Panc1 (cell line): ENCODE data around the gene CCBE1.

Experiments used
- POLR2AphosphoS5 ChIP-seq: IDR thresholded peaks from 2 replicates; pipeline ENCODE4 v1.6.1; 2012; ENCODE audit warnings: mild to moderate bottlenecking, low read depth, low read length, moderate library complexity
- SIN3A ChIP-seq: IDR thresholded peaks from 2 replicates; pipeline ENCODE4 v1.6.1; 2012; ENCODE audit warnings: low read depth, mild to moderate bottlenecking, low read length, moderate library complexity, borderline replicate concordance; ENCODE audit not compliant: insufficient read depth
- TF ChIP-seq, protein P1 (sequence below): fragments of 450-650 bp; IDR thresholded peaks from 2 replicates; pipeline ENCODE4 v1.5.1; 2017; ENCODE audit warnings: mild to moderate bottlenecking
- TF ChIP-seq, protein P2 (sequence below), 2 experiments: IDR thresholded peaks; 2 replicates each; pipeline ENCODE4 v1.6.1; 2011 to 2012; ENCODE audit warnings: low read depth in 2 of 2, control low read depth in 1 of 2, low read length in 1 of 2, mild to moderate bottlenecking in 1 of 2, moderate library complexity in 1 of 2; ENCODE audit not compliant: insufficient read depth in 1 of 2

DNA sequence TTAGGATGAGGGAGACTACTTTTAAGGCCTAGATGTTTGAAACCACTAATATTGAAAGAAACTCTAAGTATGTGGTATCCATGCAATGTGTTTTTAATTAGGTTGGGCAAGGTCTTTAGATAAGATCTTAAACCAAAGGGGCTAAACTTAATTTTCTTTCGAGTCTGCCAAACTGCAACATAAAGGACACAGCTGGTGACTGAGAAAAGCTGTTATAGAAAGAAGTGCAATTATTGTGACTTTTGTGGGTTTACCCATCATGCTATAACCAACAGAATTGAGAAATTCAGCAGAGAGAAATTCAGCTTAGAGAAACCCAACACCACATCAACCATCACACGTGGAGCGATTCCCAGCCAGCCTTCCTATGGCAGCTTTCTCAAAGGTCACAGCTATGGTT is 218.6 kb downstream of the CCBE1 start:
- no peak for TF ChIP-seq SIN3A
- TF ChIP-seq, protein P1, sequence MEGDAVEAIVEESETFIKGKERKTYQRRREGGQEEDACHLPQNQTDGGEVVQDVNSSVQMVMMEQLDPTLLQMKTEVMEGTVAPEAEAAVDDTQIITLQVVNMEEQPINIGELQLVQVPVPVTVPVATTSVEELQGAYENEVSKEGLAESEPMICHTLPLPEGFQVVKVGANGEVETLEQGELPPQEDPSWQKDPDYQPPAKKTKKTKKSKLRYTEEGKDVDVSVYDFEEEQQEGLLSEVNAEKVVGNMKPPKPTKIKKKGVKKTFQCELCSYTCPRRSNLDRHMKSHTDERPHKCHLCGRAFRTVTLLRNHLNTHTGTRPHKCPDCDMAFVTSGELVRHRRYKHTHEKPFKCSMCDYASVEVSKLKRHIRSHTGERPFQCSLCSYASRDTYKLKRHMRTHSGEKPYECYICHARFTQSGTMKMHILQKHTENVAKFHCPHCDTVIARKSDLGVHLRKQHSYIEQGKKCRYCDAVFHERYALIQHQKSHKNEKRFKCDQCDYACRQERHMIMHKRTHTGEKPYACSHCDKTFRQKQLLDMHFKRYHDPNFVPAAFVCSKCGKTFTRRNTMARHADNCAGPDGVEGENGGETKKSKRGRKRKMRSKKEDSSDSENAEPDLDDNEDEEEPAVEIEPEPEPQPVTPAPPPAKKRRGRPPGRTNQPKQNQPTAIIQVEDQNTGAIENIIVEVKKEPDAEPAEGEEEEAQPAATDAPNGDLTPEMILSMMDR, result no peak
- TF ChIP-seq, protein P2, sequence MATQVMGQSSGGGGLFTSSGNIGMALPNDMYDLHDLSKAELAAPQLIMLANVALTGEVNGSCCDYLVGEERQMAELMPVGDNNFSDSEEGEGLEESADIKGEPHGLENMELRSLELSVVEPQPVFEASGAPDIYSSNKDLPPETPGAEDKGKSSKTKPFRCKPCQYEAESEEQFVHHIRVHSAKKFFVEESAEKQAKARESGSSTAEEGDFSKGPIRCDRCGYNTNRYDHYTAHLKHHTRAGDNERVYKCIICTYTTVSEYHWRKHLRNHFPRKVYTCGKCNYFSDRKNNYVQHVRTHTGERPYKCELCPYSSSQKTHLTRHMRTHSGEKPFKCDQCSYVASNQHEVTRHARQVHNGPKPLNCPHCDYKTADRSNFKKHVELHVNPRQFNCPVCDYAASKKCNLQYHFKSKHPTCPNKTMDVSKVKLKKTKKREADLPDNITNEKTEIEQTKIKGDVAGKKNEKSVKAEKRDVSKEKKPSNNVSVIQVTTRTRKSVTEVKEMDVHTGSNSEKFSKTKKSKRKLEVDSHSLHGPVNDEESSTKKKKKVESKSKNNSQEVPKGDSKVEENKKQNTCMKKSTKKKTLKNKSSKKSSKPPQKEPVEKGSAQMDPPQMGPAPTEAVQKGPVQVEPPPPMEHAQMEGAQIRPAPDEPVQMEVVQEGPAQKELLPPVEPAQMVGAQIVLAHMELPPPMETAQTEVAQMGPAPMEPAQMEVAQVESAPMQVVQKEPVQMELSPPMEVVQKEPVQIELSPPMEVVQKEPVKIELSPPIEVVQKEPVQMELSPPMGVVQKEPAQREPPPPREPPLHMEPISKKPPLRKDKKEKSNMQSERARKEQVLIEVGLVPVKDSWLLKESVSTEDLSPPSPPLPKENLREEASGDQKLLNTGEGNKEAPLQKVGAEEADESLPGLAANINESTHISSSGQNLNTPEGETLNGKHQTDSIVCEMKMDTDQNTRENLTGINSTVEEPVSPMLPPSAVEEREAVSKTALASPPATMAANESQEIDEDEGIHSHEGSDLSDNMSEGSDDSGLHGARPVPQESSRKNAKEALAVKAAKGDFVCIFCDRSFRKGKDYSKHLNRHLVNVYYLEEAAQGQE (IDR thresholded peaks at IDR 0.05; ENCODE audit: insufficient read depth in 1 of 2, low read depth in 2 of 2, low read length in 1 of 2), result no peak
- no peak for TF ChIP-seq POLR2AphosphoS5
